Memory B cell (primary cell): Measurements from ENCODE around the gene NKAPD1.
"Not testable (repeated sequence)": the region's sequence is repeated elsewhere in the genome, so short reads cannot be mapped to it uniquely, and the experiment has no call there.

Experiments
- ATAC-seq: fragments of 150-1000 bp; cut with Tn5 transposase; 2 replicates; pipeline ENCODE4 v1.10.0; 2021; ENCODE audit warnings: low read depth, mild to moderate bottlenecking, moderate library complexity
- DNase-seq, 2 donors: peaks; one replicate each; pipeline ENCODE4 v3.0.0; 2022; ENCODE audit warnings: low spot score in 2 of 2
- H3K27ac Mint-ChIP-seq: one replicate; pipeline ENCODE4 v1.8.0; 2022; ENCODE audit warnings: mild to moderate bottlenecking, moderate library complexity, mixed read lengths
- H3K27me3 Mint-ChIP-seq: one replicate; pipeline ENCODE4 v1.8.0; 2022; ENCODE audit warnings: mixed read lengths
- H3K36me3 Mint-ChIP-seq: one replicate; pipeline ENCODE4 v1.8.0; 2022; ENCODE audit warnings: mild to moderate bottlenecking, mixed read lengths
- H3K4me1 Mint-ChIP-seq: one replicate; pipeline ENCODE4 v1.8.0; 2022; ENCODE audit warnings: mixed read lengths
- H3K4me3 Mint-ChIP-seq: one replicate; pipeline ENCODE4 v1.8.0; 2022; ENCODE audit warnings: mild to moderate bottlenecking, moderate library complexity, mixed read lengths
- H3K9me3 Mint-ChIP-seq: one replicate; pipeline ENCODE4 v1.8.0; 2022; ENCODE audit warnings: mixed read lengths

Gene NKAPD1, protein sequence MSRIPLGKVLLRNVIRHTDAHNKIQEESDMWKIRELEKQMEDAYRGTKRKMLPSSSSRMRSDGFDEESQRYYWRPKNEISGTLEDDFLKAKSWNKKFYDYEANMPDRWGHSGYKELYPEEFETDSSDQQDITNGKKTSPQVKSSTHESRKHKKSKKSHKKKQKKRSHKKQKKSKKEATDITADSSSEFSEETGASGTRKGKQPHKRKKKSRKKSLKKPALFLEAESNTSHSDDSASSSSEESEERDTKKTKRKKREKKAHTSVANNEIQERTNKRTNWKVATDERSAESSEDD

DNA sequence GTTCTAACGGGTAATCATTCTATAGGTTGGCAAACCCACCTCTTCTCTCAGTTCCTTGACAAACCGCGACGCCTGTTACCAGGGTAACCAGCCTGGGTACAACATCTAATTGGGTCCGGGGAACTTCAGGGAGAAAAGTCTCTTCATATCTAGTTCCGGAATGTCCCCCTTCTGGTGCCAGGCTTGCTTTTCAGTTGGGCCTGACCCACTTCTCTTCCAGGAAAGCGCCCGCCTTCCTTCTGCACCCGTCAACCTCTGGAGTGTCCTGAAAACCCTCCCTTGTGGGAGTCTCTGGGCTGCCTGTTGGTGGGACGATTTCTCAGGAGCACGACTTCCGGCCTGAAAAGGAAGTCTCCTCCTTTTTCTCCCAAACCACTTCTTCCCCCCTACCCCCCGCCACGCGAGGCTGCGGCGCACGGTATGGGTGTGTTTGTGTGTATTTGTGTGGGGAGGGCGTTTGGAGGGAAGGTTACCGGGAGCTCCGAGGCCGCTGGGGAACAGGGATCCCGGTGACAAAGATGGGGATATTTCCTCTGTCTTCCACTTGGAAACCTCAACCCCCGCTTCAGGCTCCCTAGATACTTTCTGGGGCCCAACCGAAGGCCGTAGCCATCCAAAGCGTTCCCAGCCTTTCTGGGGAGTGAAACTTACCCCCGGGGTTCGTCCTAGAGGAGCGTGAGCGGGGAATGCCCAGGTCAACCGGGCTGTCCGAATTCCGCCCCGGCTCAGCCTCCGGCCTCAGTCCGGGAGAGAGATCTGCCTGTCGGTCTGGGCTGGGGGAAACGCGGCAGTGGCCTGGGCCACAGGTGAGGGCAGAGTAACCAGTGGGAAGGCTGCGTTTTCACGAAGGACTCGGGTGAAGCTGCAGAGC lies at the start of gene NKAPD1, which contains the start of gene PIH1D2:
NKAPD1 (plus strand) TSS at position 359 of the 871 bp plus-strand sequence. CDS start 1,276 bp downstream, outside the sequence.
PIH1D2 (minus strand) TSS at position 77 of the 871 bp plus-strand sequence. CDS start 843 bp downstream, outside the sequence.
- H3K9me3 Mint-ChIP-seq, result no peaks in the 10 kb centered on the region
- H3K27me3 Mint-ChIP-seq, result no peaks in the 10 kb centered on the region
- ATAC-seq (peak; percentile 88), DNase-seq (peak; percentile 80 to 82)
- H3K4me3 Mint-ChIP-seq, result peak within 1 kb of the TSS; percentile 95
- peak within 1 kb of the TSS; percentile 94 for H3K27ac Mint-ChIP-seq
- peaks cover 10% of the 10 kb centered on the region for H3K36me3 Mint-ChIP-seq
- H3K4me1 Mint-ChIP-seq, result peaks cover 18% of the 10 kb centered on the region

DNA sequence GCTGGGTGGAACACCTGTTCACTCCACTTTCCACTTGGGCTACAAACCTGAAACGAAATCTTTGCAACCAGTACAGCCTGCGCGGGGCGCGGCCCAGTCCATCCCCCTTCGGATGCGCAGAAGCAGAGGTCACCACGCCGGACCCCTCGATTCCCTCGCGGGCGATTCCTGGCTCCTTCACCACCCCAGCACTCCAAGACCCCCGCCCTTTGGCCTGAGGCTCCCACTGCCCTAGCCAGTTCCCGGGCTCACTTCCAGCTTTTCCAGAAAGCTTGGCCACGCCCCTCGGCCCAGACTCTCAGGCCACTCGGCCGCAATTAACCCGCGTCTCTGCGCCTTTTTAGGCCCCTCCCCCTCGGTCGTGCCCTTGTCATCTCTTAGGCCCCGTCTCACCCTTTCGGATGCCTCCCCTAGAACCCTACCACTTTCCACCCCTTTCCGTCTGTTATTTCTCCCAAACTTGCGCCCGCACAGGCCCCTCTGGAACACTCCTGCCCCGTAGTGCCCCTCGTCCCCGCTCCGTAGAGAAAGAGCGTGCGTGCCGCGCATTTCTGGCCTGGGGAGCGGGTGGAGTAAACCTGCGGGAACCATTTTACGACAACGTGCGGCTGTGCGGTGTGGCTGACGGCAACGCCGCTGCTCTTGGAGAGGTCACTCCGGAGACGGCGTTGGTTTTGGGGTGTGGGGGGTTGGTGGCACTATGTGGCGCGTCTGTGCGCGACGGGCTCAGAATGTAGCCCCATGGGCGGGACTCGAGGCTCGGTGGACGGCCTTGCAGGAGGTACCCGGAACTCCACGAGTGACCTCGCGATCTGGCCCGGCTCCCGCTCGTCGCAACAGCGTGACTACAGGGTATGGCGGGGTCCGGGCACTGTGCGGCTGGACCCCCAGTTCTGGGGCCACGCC lies 49.1 kb upstream of the NKAPD1 start, which contains the start of gene DLAT:
DLAT (plus strand) TSS at position 636 of the 906 bp plus-strand sequence; CDS start at position 701, 65 bp downstream.
- H3K27ac Mint-ChIP-seq, result peak within 1 kb of the TSS; percentile 91
- DNase-seq (peak; percentile 61 to 77), ATAC-seq (peak; percentile 81)
- peaks cover 12% of the 10 kb centered on the region for H3K4me1 Mint-ChIP-seq
- peak within 1 kb of the TSS; percentile 100 for H3K4me3 Mint-ChIP-seq
- peaks cover 13% of the 10 kb centered on the region for H3K36me3 Mint-ChIP-seq
- H3K27me3 Mint-ChIP-seq, result no peaks in the 10 kb centered on the region
- no peaks in the 10 kb centered on the region for H3K9me3 Mint-ChIP-seq

GRCh38 chr11:112025707-112026106 lies 48.4 kb upstream of the NKAPD1 start:
- Mint-ChIP-seq H3K4me1 (peaks cover 12% of the 10 kb centered on the region), H3K27me3 (no peaks in the 10 kb centered on the region), H3K27ac (peak overlapping the region; percentile 91), H3K4me3 (peak overlapping the region; percentile 100), H3K36me3 (peaks cover 16% of the 10 kb centered on the region), H3K9me3 (no peaks in the 10 kb centered on the region)
- DNase-seq (peak in 1 of 2 donors; percentile 18), ATAC-seq (no peak)

DNA sequence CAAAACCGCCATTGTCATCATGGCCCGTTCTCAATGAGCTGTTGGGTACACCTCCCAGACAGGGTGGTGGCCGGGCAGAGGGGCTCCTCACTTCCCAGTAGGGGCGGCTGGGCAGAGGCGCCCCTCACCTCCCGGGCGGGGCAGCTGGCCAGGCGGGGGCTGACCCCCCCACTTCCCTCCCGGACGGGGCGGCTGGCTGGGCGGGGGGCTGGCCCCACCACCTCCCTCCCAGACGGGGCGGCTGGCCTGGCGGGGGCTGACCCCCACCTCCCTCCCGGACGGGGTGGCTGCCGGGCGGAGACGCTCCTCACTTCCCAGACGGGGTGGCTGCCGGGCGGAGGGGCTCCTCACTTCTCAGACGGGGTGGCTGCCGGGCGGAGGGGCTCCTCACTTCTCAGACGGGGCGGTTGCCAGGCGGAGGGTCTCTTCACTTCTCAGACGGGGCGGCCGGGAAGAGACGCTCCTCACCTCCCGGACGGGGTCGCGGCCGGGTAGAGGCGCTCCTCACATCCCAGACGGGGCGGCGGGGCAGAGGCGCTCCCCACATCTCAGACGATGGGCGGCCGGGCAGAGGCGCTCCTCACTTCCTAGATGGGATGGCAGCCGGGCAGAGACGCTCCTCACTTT lies 47.2 kb upstream of the NKAPD1 start:
- ATAC-seq, H3K27ac Mint-ChIP-seq, DNase-seq, H3K9me3 Mint-ChIP-seq, H3K4me3 Mint-ChIP-seq, H3K27me3 Mint-ChIP-seq: not testable (repeated sequence)
- H3K36me3 Mint-ChIP-seq, result peaks cover 16% of the 10 kb centered on the region
- peaks cover 12% of the 10 kb centered on the region for H3K4me1 Mint-ChIP-seq

DNA sequence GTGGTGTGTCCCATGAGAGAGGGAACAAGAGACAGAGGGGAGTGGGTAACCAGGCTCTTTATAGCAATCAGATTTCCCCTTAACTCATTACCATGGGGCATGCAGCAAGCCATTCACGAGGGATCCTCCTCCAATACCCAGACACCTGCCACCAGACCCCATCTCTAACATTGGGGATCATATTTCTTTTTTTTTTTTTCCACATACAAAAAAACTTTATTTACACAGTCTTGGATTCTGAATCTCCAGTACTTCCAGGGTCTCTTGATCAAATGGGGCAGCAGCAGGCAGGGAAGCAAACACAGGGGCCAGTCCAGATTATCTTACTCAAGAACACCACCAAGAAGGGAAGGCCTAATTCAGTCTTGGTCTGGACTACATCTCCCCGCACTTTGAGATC lies 44.6 kb upstream of the NKAPD1 start:
- DNase-seq (no peak), ATAC-seq (no peak)
- Mint-ChIP-seq H3K36me3 (peaks cover 26% of the 10 kb centered on the region), H3K27ac (no peak overlapping the region), H3K27me3 (no peaks in the 10 kb centered on the region), H3K9me3 (no peaks in the 10 kb centered on the region), H3K4me3 (no peak overlapping the region), H3K4me1 (peaks cover 4% of the 10 kb centered on the region)

DNA sequence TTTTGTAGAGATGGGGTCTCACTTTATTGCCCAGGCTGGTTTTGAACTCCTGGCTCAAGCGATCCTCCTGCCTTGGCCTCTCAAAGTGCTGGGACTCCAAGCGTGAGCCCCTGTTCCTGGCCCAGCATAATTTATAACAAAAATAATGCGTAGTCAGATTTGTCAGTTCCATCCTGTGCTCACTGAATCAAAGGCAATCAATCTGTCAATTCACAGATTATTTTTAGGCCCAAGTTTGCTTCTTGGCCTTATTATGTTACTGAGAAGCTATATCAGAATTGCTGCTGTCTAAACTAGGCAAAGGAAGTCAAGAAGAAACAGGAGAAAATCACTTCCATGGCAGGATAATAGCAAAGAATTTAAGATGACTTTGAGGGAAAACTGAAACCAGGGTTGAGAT lies 40.2 kb upstream of the NKAPD1 start:
- Mint-ChIP-seq H3K4me3 (no peak overlapping the region), H3K4me1 (no peaks in the 10 kb centered on the region), H3K36me3 (peaks cover 26% of the 10 kb centered on the region), H3K9me3 (no peaks in the 10 kb centered on the region), H3K27me3 (no peaks in the 10 kb centered on the region), H3K27ac (no peak overlapping the region)
- DNase-seq (no peak), ATAC-seq (no peak)

GRCh38 chr11:112037527-112037926 lies 36.6 kb upstream of the NKAPD1 start:
- Mint-ChIP-seq H3K9me3 (no peaks in the 10 kb centered on the region), H3K27me3 (no peaks in the 10 kb centered on the region), H3K4me1 (peaks cover 2% of the 10 kb centered on the region), H3K4me3 (no peak overlapping the region), H3K36me3 (peaks cover 23% of the 10 kb centered on the region), H3K27ac (no peak overlapping the region)
- DNase-seq (no peak), ATAC-seq (no peak)

GRCh38 chr11:112042161-112042960 lies 31.7 kb upstream of the NKAPD1 start:
- Mint-ChIP-seq H3K9me3 (no peaks in the 10 kb centered on the region), H3K27ac (peak overlapping the region; percentile 24), H3K36me3 (peaks cover 29% of the 10 kb centered on the region), H3K4me1 (peaks cover 2% of the 10 kb centered on the region), H3K27me3 (no peaks in the 10 kb centered on the region), H3K4me3 (no peak overlapping the region)
- ATAC-seq (no peak), DNase-seq (no peak)

GRCh38 chr11:112042961-112043304 lies 31.2 kb upstream of the NKAPD1 start:
- Mint-ChIP-seq H3K36me3 (peaks cover 32% of the 10 kb centered on the region), H3K27me3 (no peaks in the 10 kb centered on the region), H3K4me3 (no peak overlapping the region), H3K4me1 (peaks cover 3% of the 10 kb centered on the region), H3K27ac (peak overlapping the region; percentile 24), H3K9me3 (no peaks in the 10 kb centered on the region)
- DNase-seq (no peak), ATAC-seq (no peak)

GRCh38 chr11:112044961-112045360 lies 29.1 kb upstream of the NKAPD1 start:
- H3K4me3 Mint-ChIP-seq, result no peak overlapping the region
- H3K9me3 Mint-ChIP-seq, result no peaks in the 10 kb centered on the region
- DNase-seq (no peak), ATAC-seq (no peak)
- H3K27me3 Mint-ChIP-seq, result no peaks in the 10 kb centered on the region
- H3K27ac Mint-ChIP-seq, result no peak overlapping the region
- peaks cover 35% of the 10 kb centered on the region for H3K36me3 Mint-ChIP-seq
- peaks cover 15% of the 10 kb centered on the region for H3K4me1 Mint-ChIP-seq

- not testable (repeated sequence) for H3K27me3 Mint-ChIP-seq, DNase-seq, H3K27ac Mint-ChIP-seq, H3K4me3 Mint-ChIP-seq, ATAC-seq, H3K9me3 Mint-ChIP-seq
- Mint-ChIP-seq H3K4me1 (peaks cover 24% of the 10 kb centered on the region), H3K36me3 (peaks cover 27% of the 10 kb centered on the region)
Measured at GRCh38 chr11:112046647-112047046, 27.5 kb upstream of the NKAPD1 start.

DNA sequence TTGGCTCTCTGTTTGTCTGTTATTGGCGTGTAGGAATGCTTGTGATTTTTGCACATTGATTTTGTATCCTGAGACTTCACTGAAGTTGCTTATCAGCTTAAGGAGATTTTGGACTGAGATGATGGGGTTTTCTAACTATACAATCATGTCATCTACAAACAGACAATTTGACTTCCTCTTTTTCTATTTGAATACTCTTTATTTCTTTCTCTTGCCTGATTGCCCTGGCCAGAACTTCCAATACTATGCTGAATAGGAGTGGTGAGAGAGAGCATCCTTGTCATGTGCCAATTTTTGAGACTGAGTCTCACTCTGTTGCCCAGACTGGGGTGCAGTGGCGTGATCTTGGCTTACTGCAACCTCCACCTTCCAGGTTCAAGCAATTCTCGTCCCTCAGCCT lies 25.8 kb upstream of the NKAPD1 start:
- DNase-seq, H3K9me3 Mint-ChIP-seq, H3K27me3 Mint-ChIP-seq: not testable (repeated sequence)
- ATAC-seq, result peak; percentile 48
- Mint-ChIP-seq H3K4me1 (peaks cover 24% of the 10 kb centered on the region), H3K27ac (peak overlapping the region; percentile 71), H3K36me3 (peaks cover 25% of the 10 kb centered on the region), H3K4me3 (peak overlapping the region; percentile 21)
